Measurements from ENCODE around the gene DCBLD1. TPM values are rescaled to one million over a fixed set of nuclear protein-coding genes. Genes with fewer than 3 reads are reported as not detected.

The DCBLD1 gene
- total RNA-seq, 1 donor from 2014 or later: 6.1 TPM

DNA sequence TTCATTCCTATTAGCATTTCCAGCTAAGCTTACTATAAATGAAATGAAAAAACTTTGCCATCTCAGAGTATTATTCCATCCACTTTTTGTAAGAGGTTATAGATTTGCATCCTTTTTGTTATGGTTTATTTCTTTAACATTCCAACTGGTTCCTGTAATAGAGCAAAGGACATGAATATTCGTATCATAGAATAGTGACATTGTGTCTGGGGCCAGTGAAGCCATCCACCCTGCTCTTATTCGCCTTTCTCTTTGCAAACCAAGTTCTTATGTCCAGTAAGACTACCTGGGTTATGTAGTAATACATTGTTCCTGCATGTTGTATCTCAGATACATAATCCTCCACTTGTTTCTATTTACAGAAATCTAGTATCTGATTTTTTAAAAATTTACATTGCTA, 43.1 kb downstream of the DCBLD1 start:
- TF ChIP-seq, protein P1, sequence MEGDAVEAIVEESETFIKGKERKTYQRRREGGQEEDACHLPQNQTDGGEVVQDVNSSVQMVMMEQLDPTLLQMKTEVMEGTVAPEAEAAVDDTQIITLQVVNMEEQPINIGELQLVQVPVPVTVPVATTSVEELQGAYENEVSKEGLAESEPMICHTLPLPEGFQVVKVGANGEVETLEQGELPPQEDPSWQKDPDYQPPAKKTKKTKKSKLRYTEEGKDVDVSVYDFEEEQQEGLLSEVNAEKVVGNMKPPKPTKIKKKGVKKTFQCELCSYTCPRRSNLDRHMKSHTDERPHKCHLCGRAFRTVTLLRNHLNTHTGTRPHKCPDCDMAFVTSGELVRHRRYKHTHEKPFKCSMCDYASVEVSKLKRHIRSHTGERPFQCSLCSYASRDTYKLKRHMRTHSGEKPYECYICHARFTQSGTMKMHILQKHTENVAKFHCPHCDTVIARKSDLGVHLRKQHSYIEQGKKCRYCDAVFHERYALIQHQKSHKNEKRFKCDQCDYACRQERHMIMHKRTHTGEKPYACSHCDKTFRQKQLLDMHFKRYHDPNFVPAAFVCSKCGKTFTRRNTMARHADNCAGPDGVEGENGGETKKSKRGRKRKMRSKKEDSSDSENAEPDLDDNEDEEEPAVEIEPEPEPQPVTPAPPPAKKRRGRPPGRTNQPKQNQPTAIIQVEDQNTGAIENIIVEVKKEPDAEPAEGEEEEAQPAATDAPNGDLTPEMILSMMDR (conservative IDR thresholded peaks at IDR 0.05; ENCODE audit: low read depth, low read length): no peak
- no peak for DNase-seq (ENCODE audit: low read depth)
- no peak overlapping the region for H3K4me3 ChIP-seq (ENCODE audit: low read depth, low read length)

DNA sequence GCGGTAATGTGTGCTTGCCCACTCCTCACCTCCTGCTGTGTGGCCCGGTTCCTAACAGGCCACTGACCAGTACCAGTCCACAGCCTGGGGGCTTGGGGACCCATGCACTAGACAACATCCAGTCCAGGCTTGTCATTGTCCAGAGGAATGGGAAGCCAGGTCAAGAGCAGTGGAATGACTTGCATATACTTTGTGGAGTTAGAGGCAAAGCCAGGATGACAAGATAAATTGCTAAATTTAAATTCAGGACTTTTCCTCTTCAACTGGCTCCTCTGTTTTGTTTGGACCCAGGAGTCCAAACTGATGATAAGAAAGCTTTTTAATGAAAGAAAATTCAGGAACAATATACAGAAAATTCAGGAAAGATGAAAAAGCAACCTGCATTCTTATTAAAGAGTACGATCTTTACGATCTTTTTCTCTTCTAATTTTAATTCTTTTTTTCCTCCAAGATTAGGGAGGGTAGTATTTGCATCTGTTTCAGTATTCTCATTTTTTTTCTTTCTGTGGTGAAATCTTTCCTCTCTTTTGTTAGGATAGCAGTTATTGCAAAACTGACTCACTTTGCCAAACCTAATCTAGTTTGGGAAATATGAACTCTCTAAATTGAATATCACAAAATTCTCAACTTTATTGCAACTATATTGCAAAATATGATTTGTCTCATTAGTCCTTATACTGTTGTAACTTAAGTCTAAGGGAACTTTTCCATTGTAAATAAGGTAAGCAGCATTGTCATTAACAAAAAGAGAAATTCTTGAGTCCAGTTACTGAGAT, 48.2 kb downstream of the DCBLD1 start:
- DNase-seq (ENCODE audit: low read depth): no peak
- H3K4me3 ChIP-seq (ENCODE audit: low read depth, low read length): no peak overlapping the region
- TF ChIP-seq, protein P1 (conservative IDR thresholded peaks at IDR 0.05; ENCODE audit: low read depth, low read length): no peak

DNA sequence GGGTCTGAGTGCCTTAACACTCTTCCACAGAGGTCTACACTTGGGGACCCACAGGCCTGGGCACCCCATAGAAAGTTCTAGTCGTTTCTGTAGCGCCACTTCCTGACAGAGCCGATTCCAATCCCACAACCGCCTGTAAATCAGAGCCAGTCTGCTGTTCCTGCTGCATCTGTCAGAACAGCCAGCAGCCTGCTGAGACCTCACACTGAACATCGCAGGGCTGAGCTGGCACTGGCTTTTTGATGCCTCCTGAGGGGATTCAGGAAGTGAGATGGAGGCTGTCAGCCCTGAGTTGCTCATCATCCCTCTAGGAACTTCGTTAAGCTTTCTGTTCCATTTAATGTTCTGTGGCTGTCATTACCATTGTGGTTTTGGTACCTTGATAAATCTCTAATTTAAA, 48.9 kb downstream of the DCBLD1 start:
- DNase-seq (ENCODE audit: low read depth): no peak
- TF ChIP-seq, protein P1 (conservative IDR thresholded peaks at IDR 0.05; ENCODE audit: low read depth, low read length): no peak

DNA sequence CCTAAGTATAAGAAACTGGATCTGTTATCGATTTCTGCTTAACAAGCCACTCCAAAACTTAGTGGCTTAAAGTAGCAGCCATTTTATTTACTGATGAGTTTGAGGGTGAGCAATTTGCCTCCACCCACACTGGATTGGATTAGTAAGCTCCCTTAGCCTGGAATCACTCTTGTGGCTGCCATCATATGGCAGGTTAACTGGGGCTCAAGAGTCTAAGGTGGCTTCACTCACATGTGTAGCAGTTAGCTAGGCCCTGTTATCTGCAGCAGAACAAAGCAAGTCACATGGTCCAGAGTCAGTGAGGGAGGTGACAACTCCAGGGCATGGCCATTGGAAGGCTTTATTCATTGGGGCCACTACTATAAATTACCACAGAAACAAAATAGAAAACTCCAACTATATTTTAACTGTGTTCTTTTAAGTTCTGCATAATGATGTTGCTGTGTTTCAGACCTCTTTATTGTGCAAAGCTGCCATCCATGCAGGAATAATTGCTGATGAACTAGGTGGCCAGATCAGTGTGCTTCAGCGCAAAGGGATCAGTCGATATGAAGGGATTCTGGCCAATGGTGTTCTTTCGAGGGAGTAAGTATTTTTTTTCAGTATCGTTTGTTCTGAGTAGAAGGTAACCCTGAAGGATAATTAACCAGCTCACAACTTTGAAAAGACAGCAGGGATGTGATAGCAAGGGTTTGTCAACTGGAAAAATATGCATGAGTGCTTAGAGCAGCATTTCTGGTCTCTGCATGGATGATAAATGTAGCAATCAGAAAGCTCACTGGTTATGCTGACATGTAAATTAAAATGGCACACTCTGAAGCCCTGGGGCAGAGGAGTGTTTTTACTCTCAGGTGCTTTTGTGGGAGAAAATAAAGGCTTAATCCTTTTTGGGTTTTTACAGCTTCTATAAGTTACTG, 49.6 kb downstream of the DCBLD1 start:
- TF ChIP-seq, protein P1 (conservative IDR thresholded peaks at IDR 0.05; ENCODE audit: low read depth, low read length): no peak
- no peak overlapping the region for H3K4me3 ChIP-seq (ENCODE audit: low read depth, low read length)
- no peak for DNase-seq (ENCODE audit: low read depth)

More for the DNA sequence above, 48.9 kb downstream of the DCBLD1 start:
- no peak overlapping the region for H3K4me3 ChIP-seq (ENCODE audit: low read depth, low read length)

DNA sequence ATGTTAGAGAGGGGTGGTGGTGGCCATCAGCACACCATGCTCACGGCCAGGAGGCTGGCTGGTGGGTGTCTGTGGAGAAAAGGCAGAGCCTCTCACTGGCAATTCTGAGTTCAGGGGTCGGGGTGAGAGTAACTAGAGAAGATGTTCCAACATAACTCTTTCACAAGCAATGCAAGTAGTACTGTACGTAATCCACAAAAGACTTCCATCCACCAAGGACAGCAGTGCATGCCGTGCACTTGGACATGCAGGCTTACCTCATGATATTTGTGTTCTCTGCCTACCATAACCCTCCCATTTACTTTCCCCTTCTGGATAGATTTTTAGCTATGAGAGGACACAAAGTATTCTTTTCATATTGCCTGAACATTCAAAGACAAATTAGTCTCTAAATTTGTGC, 51.3 kb downstream of the DCBLD1 start:
- TF ChIP-seq, protein P1 (conservative IDR thresholded peaks at IDR 0.05; ENCODE audit: low read depth, low read length): no peak

DNA sequence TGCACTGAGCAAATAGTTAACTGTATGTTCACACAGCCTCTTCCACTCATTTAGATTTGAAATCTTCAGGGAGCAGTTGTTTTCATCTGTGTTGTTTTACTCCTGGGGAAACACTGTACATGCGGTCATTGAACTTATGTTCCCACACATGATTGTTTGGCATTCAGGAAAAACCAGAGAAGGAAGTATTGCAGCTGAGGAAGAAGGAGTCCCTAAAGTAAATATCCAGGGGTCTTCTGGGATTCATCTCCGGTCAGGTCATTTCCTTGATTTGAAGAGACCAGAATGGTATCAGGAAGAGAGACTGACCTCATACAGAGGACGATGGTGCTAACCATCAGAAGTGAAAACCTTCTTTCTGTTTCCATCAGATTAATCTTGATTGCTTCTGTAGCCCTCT, 52.5 kb downstream of the DCBLD1 start:
- TF ChIP-seq, protein P1 (conservative IDR thresholded peaks at IDR 0.05; ENCODE audit: low read depth, low read length): no peak
- no peak for DNase-seq (ENCODE audit: low read depth)
- H3K4me3 ChIP-seq (ENCODE audit: low read depth, low read length): no peak overlapping the region

More for the DNA sequence above, 51.3 kb downstream of the DCBLD1 start:
- H3K4me3 ChIP-seq (ENCODE audit: low read depth, low read length): no peak overlapping the region
- DNase-seq (ENCODE audit: low read depth): no peak

Measured in epithelial cell of proximal tubule (primary cell).